Astrocyte of the cerebellum (primary cell): ENCODE results near the gene IQGAP3.

Experiments used
- DNase-seq: peaks from one replicate; pipeline ENCODE4 v3.0.0-alpha.2; 2011; ENCODE audit warnings: low read depth
- H3K4me3 ChIP-seq: 2 replicates; pipeline ENCODE4 v1.5.1; 2011; ENCODE audit warnings: mild to moderate bottlenecking, low read depth, low read length, moderate library complexity
- CTCF ChIP-seq: IDR thresholded peaks from 2 replicates; pipeline ENCODE4 v1.5.1; 2012; ENCODE audit warnings: low read length, low read depth, moderate library complexity, mild to moderate bottlenecking; ENCODE audit errors: missing control alignments
- in situ Hi-C: cut with HindIII; loops from 2 replicates; pipeline ENCODE4 v1.10.0; 2017; ENCODE audit warnings: low sequenced_read_pairs

IQGAP3 gene

GRCh38 chr1:156491151-156491949 lies 81.0 kb downstream of the IQGAP3 start:
- in situ Hi-C loops = no loop called here
- no peak overlapping the region for H3K4me3 ChIP-seq
- no peak for TF ChIP-seq CTCF
- DNase-seq = no peak

- in situ Hi-C loops = no loop called here
- H3K4me3 ChIP-seq = no peak overlapping the region
- TF ChIP-seq CTCF = peak; percentile 33
- DNase-seq = no peak
Measured at GRCh38 chr1:156490401-156491032, 81.8 kb downstream of the IQGAP3 start.

DNA sequence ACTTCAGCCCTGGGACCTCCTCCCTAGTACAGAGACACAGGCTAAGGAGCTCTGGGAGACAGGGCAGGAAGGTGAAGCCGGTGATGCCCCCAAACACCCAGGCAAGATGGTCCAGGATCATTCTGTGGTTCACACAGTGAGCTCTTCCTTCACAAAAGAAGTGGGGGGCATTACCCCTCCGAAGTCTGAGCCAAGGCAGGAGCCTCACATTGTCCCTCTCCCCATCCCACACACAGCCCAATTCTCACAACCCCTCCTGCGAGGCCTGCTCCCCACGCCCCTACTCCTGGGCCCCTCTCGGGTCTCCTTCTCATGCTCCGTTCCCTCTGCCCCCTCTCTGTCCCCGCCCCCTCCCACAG lies 82.5 kb downstream of the IQGAP3 start:
- DNase-seq = no peak
- no peak overlapping the region for H3K4me3 ChIP-seq
- in situ Hi-C loops = no loop called here

GRCh38 chr1:156489166-156489934 lies 83.0 kb downstream of the IQGAP3 start:
- no peak for TF ChIP-seq CTCF
- no peak overlapping the region for H3K4me3 ChIP-seq
- in situ Hi-C loops = no loop called here
- no peak for DNase-seq

More for the DNA sequence above, 82.5 kb downstream of the IQGAP3 start:
- TF ChIP-seq CTCF = no peak

- DNase-seq = no peak
- TF ChIP-seq CTCF = no peak
- H3K4me3 ChIP-seq = no peak overlapping the region
- in situ Hi-C loops = no loop called here
Measured at GRCh38 chr1:156488566-156489165, 83.7 kb downstream of the IQGAP3 start.

DNA sequence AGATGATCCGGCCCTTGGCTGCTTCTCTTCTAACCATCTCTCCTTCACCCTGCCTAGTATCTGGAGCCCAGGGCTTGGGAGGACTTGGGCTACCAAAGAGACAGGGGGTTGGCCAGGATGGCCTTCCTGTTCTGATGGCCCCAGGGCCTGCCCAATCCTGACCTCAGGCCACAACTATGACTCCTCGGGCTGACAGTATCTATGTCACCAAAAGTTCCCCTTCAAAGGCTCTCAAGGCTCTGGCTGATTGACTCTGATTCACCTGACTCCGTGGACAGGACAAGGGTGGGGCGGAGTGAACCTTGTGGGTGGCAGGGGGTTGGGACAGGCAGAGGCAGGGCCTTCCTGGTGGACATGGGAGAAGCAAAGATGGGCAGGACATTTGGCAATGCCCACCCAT lies 84.5 kb downstream of the IQGAP3 start:
- no peak overlapping the region for H3K4me3 ChIP-seq
- no peak for TF ChIP-seq CTCF
- DNase-seq = no peak
- in situ Hi-C loops = no loop called here
